ENCODE data around the gene IRF3. TPM values are rescaled to one million over a fixed set of nuclear protein-coding genes. Genes with fewer than 3 reads are reported as not detected.

IRF3 gene
- total RNA-seq, 4 donors from 2014 or later = 41.5 to 62.5 (median 52.3) TPM

DNA sequence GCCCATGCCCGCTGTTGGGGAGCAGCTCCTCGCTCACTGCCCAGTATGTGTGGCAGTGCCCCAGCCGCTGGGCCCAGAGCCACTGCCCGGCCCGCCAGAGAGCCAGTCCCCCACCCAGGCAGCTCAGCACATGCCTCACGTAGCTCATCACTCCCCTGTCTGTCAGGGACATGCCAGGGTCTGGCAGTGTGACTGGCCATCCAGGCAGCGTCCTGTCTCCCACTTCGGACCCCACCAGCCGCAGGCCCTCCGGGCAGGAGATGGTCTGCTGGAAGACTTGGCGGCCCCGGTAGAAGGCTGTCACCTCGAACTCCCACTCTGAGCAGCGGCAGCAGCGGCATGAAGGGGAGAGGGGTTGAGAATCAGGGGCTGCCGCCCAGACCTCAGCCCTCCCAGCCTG lies 3.6 kb downstream of the IRF3 start:
- Histone ChIP-seq H3K4me3 (replicated peaks in 1 of 3) (no peak overlapping the region), H3K4me1 (peaks cover 13 to 17% of the 10 kb centered on the region in 2 donors), H3K27ac (no peak overlapping the region), H3K36me3 (peaks cover 44 to 50% of the 10 kb centered on the region in 2 donors), H3K9me3 (no peaks in the 10 kb centered on the region), H3K27me3 (no peaks in the 10 kb centered on the region)
- intact Hi-C loops (cut with DNase I) = no loop called here
- TF ChIP-seq, protein P1, sequence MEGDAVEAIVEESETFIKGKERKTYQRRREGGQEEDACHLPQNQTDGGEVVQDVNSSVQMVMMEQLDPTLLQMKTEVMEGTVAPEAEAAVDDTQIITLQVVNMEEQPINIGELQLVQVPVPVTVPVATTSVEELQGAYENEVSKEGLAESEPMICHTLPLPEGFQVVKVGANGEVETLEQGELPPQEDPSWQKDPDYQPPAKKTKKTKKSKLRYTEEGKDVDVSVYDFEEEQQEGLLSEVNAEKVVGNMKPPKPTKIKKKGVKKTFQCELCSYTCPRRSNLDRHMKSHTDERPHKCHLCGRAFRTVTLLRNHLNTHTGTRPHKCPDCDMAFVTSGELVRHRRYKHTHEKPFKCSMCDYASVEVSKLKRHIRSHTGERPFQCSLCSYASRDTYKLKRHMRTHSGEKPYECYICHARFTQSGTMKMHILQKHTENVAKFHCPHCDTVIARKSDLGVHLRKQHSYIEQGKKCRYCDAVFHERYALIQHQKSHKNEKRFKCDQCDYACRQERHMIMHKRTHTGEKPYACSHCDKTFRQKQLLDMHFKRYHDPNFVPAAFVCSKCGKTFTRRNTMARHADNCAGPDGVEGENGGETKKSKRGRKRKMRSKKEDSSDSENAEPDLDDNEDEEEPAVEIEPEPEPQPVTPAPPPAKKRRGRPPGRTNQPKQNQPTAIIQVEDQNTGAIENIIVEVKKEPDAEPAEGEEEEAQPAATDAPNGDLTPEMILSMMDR (IDR thresholded peaks at IDR 0.05) = no peak
- no peak for TF ChIP-seq POLR2A (IDR thresholded peaks at IDR 0.05)
- 92 to 98% methylated on average over 8 to 10 of the region's 16 CpGs for WGBS, 2 donors
- no peak for DNase-seq

DNA sequence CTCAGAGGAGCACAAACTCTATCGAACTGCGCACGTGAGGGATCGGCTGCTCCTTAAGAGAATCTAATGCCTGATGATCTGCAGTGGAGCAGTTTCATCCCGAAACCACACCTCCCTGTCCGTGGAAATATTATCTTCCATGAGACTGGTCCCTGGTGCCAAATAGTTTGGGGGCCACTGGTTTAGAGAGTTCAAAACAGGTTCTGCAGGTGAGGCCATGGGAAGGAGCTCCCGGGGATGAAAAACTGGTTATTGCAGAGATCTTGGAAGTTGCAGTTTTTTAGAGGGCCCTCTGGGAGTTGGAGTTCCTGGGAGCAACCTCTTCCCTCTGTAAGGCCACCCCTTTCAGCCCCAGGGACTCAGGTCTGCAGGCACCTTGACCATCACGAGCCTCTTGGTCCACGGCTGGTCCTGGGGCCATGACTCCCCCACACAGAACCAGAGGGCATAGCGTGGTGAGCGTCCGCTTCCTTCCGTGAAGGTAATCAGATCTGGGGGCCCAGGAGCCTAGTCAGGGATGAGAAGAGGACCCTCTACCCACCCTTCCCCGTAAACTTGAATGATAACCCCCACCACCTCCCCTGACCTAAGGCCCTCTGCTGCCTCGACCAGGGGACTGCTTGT lies 5.2 kb downstream of the IRF3 start:
- TF ChIP-seq, protein P1 (IDR thresholded peaks at IDR 0.05) = no peak
- TF ChIP-seq POLR2A (IDR thresholded peaks at IDR 0.05) = no peak
- H3K4me3 ChIP-seq (replicated peaks in 1 of 3) = no peak overlapping the region
- H3K4me1 ChIP-seq = peaks cover 5 to 10% of the 10 kb centered on the region in 2 donors
- H3K9me3 ChIP-seq = no peaks in the 10 kb centered on the region
- 92 to 94% methylated on average over 14 to 15 of the region's 15 CpGs for WGBS, 2 donors
- H3K36me3 ChIP-seq = peaks cover 59 to 65% of the 10 kb centered on the region in 2 donors
- no peak for DNase-seq
- H3K27me3 ChIP-seq = no peaks in the 10 kb centered on the region
- no peak overlapping the region for H3K27ac ChIP-seq
- intact Hi-C loops (cut with DNase I) = no loop called here

DNA sequence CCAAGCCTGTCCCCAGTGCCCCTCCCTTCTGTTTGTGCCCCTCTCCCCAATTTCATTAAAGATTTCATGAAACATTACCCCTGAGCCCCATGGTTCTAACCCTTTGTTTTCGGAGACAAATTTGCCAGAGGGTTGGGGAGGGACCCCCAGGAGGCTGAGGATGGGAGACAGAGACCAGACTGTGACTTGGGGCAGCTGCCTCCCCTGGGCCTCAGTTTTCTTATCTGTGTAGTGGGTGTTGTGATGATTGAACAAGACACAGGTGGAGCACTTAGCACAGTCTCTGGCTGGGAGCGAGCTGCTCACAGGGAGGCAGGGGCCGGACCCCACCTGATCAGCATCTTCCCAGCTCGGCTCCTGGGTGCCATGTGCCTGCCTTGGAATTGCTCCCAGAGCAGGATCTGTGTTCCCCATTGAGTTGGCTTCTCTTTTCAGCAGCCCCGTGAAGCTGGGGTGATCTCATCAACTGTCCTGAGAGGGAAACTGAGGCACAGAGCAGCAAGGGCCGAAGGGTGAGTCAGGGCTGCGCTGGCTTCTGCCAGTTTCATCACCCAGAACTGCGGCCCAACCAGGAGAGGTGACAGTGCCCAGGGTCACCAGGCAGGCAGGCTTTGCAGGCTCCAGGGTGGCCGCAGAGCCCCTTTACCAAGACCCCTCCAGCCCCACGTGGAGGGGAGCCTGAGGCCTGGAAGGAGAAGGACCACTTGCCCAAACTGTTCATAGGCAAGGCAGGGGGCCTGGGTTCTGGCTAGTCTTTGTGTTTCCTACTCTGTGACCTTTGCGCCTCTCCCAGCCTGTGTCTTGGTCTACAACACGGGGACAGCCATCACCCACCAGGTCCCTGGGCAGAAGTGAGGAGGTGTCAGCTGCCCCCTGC lies 6.9 kb downstream of the IRF3 start:
- TF ChIP-seq POLR2A (IDR thresholded peaks at IDR 0.05) = no peak
- TF ChIP-seq, protein P1 (IDR thresholded peaks at IDR 0.05) = no peak
- intact Hi-C loops (cut with DNase I) = no loop called here
- DNase-seq = no peak
- H3K4me1 ChIP-seq = peaks cover under 1 to 6% of the 10 kb centered on the region in 2 donors
- no peak overlapping the region for H3K4me3 ChIP-seq (replicated peaks in 1 of 3)
- no peaks in the 10 kb centered on the region for H3K27me3 ChIP-seq
- no peaks in the 10 kb centered on the region for H3K9me3 ChIP-seq
- peaks cover 72 to 82% of the 10 kb centered on the region in 2 donors for H3K36me3 ChIP-seq
- WGBS, 2 donors = 95 to 98% methylated on average over 4 to 6 of the region's 12 CpGs
- no peak overlapping the region for H3K27ac ChIP-seq

DNA sequence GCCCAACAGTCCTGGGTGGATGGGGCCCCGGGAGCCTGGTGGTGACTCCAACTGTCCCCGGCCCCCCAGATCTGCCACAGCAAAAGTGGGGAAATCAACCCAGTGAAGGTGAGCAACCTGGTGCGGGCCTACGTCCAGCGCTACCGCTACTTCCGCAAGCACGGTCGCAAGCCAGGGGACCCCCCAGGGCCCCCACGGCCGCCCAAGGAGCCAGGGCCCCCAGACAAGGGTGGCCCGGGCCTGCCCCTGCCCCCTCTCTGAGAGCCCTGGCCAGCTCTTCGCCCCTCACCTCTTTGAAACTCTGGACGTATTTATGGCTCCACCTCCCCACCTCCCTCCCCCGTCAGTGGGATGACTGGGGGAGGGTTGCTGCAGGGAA lies 7.5 kb downstream of the IRF3 start:
- Histone ChIP-seq H3K27me3 (no peaks in the 10 kb centered on the region), H3K9me3 (no peaks in the 10 kb centered on the region), H3K27ac (no peak overlapping the region), H3K4me3 (replicated peaks in 1 of 3) (no peak overlapping the region), H3K36me3 (peaks cover 77 to 88% of the 10 kb centered on the region in 2 donors), H3K4me1 (no peaks in the 10 kb centered on the region)
- 90 to 93% methylated on average over 10 to 14 of the region's 15 CpGs for WGBS, 2 donors
- no peak for DNase-seq
- intact Hi-C loops (cut with DNase I) = no loop called here
- TF ChIP-seq, protein P1 (IDR thresholded peaks at IDR 0.05) = no peak
- TF ChIP-seq POLR2A (IDR thresholded peaks at IDR 0.05) = no peak
